ENCODE results near the gene ABHD12. TPM values are rescaled to one million over a fixed set of nuclear protein-coding genes. Genes with fewer than 3 reads are reported as not detected.
"Not testable (repeated sequence)": the region's sequence is repeated elsewhere in the genome, so short reads cannot be mapped to it uniquely, and the experiment has no call there.

The ABHD12 gene
- total RNA-seq, 2 donors from 2014 or later: 20.7 to 40.6 TPM

GRCh38 chr20:25317351-25318075, 73.1 kb downstream of the ABHD12 start:
- H3K4me3 ChIP-seq: no peak overlapping the region
- H3K27ac ChIP-seq: no peak overlapping the region
- H3K36me3 ChIP-seq: peaks cover 1% of the 10 kb centered on the region
- no peaks in the 10 kb centered on the region for H3K9me3 ChIP-seq
- TF ChIP-seq, protein P1, sequence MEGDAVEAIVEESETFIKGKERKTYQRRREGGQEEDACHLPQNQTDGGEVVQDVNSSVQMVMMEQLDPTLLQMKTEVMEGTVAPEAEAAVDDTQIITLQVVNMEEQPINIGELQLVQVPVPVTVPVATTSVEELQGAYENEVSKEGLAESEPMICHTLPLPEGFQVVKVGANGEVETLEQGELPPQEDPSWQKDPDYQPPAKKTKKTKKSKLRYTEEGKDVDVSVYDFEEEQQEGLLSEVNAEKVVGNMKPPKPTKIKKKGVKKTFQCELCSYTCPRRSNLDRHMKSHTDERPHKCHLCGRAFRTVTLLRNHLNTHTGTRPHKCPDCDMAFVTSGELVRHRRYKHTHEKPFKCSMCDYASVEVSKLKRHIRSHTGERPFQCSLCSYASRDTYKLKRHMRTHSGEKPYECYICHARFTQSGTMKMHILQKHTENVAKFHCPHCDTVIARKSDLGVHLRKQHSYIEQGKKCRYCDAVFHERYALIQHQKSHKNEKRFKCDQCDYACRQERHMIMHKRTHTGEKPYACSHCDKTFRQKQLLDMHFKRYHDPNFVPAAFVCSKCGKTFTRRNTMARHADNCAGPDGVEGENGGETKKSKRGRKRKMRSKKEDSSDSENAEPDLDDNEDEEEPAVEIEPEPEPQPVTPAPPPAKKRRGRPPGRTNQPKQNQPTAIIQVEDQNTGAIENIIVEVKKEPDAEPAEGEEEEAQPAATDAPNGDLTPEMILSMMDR (IDR thresholded peaks at IDR 0.05): no peak
- no peak for DNase-seq (ENCODE audit: low spot score)
- H3K27me3 ChIP-seq: no peaks in the 10 kb centered on the region
- peaks cover 0 to 32% of the 10 kb centered on the region in 2 donors for H3K4me1 ChIP-seq

- H3K27me3 ChIP-seq: no peaks in the 10 kb centered on the region
- no peak for DNase-seq (ENCODE audit: low spot score)
- peaks cover 0 to 36% of the 10 kb centered on the region in 2 donors for H3K4me1 ChIP-seq
- TF ChIP-seq, protein P1 (IDR thresholded peaks at IDR 0.05): no peak
- no peaks in the 10 kb centered on the region for H3K36me3 ChIP-seq
- no peak overlapping the region for H3K4me3 ChIP-seq
- no peak overlapping the region for H3K27ac ChIP-seq
- H3K9me3 ChIP-seq: no peaks in the 10 kb centered on the region
Observed at GRCh38 chr20:25316506-25317190, 74.0 kb downstream of the ABHD12 start.

DNA sequence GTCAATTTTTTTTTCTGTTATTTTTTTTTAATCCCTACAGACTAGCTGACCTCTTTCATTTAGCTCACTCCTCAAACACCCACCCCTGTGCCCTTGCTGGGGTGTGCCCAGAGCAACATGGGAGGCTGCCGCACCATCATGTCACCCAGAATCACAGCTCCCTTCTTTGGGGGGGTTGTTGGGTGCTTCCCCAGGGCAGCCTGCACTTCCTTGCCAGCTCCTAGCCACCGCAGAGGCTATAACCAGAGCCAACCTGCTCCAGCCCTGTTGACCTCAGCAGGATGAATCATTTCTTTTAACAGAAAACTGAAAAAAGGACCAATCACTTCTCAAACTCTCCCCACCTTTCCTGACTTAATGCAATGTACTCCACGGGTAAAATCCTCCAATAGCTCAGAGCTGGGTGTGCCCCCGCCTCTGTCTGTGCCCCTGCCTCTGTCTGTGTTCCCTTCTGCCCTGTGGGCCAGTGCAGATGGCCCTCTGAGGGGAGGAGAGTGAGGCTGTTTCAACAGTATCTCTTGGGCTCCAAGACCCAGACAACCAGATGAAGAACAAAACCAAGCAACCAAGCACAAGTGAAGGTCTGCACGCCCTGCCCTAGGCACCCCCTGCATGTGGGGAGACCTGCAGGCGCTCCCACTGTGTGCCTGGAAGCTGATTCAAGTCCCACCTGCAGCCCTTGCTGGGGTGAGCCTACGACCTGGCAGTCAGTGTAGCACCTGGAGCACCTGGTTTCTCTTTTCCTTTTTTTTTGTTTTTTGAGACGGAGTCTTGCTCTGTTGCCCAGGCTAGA, 75.0 kb downstream of the ABHD12 start:
- DNase-seq (ENCODE audit: low spot score): no peak
- TF ChIP-seq, protein P1 (IDR thresholded peaks at IDR 0.05): no peak
- H3K4me1 ChIP-seq: peaks cover 0 to 46% of the 10 kb centered on the region in 2 donors

DNA sequence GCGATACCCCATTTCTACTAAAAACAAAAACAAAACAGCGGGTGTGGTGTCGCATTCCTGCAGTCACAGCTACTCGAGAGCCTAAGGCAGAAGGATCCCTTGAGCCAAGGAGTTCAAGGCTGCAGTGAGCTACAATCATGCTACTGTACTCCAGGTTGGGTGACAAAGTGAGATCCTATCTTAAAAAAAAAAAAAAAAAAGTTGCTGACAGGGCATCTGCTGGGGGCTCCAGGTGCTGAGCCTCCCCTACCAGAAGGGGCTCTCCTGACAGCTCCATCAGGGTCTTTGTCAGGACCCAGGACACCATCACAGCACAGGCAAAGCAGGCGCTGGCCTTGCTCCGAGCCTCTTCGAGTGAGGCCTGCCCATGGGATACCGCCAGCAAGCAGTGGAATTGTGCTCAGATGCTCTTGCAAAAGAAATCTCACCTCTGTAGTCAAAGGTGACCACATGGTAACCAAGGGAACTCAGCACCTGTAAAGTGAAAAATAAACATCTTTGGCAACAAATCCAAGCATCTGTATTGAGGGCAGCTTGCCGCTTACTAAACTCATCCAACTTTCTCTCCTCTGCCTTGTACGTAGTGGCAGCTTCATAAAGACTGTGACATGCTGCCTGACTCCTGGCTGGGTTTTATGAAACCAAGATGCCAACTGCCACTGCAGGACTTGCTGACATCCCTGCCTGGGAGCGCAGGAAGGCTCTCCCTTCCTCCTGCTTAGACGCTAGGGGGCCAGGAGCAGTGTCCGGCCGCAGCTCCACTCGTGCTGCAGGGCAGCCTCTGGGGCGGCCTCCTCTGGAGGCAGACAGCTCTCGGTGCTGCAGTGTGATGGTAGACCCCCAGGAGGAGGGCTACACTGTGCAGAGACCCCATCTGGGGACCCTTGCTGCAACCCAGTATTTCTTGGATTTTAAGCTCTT, 75.9 kb downstream of the ABHD12 start:
- Histone ChIP-seq H3K27me3 (no peaks in the 10 kb centered on the region), H3K4me3 (no peak overlapping the region), H3K27ac (no peak overlapping the region), H3K9me3 (no peaks in the 10 kb centered on the region), H3K36me3 (no peaks in the 10 kb centered on the region), H3K4me1 (peaks cover 0 to 47% of the 10 kb centered on the region in 2 donors)
- TF ChIP-seq, protein P1 (IDR thresholded peaks at IDR 0.05): no peak
- DNase-seq (ENCODE audit: low spot score): no peak

More for the DNA sequence above, 75.0 kb downstream of the ABHD12 start:
- Histone ChIP-seq H3K36me3 (no peaks in the 10 kb centered on the region), H3K9me3 (no peaks in the 10 kb centered on the region), H3K27me3 (no peaks in the 10 kb centered on the region), H3K27ac (no peak overlapping the region), H3K4me3 (no peak overlapping the region)

DNA sequence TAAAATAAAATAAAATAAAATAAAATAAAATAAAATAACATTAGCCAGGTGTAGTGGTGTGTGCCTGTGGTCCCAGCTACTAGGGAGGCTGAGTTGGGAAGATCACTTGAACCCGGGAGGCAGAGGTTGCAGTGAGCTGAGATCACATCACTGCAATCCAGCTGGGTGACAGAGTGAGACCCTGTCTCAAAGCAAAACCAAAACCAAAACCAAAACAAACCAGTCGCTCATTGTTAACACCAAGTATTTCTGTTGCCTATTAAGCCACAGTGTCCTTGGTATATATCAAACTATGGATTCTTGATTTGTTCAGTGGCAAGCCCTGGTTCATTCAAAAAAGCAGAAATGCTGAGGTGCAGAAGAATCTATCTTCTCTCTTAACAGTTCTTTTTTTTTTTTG, 77.0 kb downstream of the ABHD12 start:
- TF ChIP-seq, protein P1 (IDR thresholded peaks at IDR 0.05): no peak
- H3K27me3 ChIP-seq: no peaks in the 10 kb centered on the region
- no peak overlapping the region for H3K4me3 ChIP-seq
- H3K4me1 ChIP-seq: peaks cover 0 to 44% of the 10 kb centered on the region in 2 donors
- no peak overlapping the region for H3K27ac ChIP-seq
- DNase-seq (ENCODE audit: low spot score): no peak
- H3K9me3 ChIP-seq: no peaks in the 10 kb centered on the region
- no peaks in the 10 kb centered on the region for H3K36me3 ChIP-seq

- H3K4me1 ChIP-seq: peaks cover 0 to 42% of the 10 kb centered on the region in 2 donors
- H3K27ac ChIP-seq; H3K9me3 ChIP-seq; H3K36me3 ChIP-seq; DNase-seq (ENCODE audit: low spot score); H3K27me3 ChIP-seq; H3K4me3 ChIP-seq: not testable (repeated sequence)
Observed at GRCh38 chr20:25312716-25313115, 77.9 kb downstream of the ABHD12 start.
